ENCODE results near the gene TOX4. TPM values are rescaled to one million over a fixed set of nuclear protein-coding genes. Genes with fewer than 3 reads are reported as not detected.
"Not testable (repeated sequence)": the region's sequence is repeated elsewhere in the genome, so short reads cannot be mapped to it uniquely, and the experiment has no call there.

TOX4 gene
- total RNA-seq, 2 donors from 2014 or later: 60.0 to 61.5 TPM

DNA sequence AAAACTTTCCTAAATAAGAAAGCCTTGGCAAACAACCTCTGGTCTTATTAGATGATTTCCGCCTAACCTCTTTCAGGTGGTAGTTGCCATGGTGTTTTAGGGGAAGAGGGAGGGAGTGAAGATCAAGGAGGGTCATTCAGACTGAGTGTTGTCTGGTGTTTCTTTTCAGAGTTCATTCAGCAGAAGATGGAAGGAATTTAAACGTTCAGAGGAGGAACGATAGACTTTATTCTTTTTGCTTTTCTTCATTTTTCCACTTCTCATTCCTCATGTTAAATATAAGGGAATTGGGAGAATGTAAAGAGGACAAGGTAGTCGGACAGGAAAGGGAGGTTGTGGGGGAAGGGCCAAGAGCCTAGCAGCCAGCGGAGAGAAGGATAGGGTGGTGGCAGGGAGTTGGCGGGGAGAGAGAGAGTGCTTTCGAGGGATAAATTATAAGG, 66.5 kb downstream of the TOX4 start:
- DNase-seq: peak; percentile 76
- Mint-ChIP-seq H3K36me3 (ENCODE audit: low read depth) (peaks cover 4% of the 10 kb centered on the region), H3K27me3 (ENCODE audit: insufficient read depth) (no peaks in the 10 kb centered on the region), H3K4me1 (peaks cover 26% of the 10 kb centered on the region), H3K27ac (peak overlapping the region; percentile 53), H3K4me3 (peak overlapping the region; percentile 17), H3K9me3 (peaks cover 16% of the 10 kb centered on the region)
- no peak overlapping the region for H3K9ac ChIP-seq (ENCODE audit: extremely low read depth, low read length, poor library complexity, severe bottlenecking)
- WGBS, 2 experiments (ENCODE audit: insufficient coverage in 1 of 2, insufficient read length in 1 of 2): 28 to 31% methylated on average over 2 to 5 of the region's 7 CpGs
- H3K9me3 ChIP-seq (ENCODE audit: control insufficient read depth, low read length): no peaks in the 10 kb centered on the region
- H3K36me3 ChIP-seq (ENCODE audit: control insufficient read depth, insufficient read depth, low read length): no peaks in the 10 kb centered on the region
- peak overlapping the region; percentile 46 for H3K4me3 ChIP-seq (ENCODE audit: low read length)
- peak overlapping the region; percentile 78 for H3K27ac ChIP-seq (ENCODE audit: low read depth, low read length)
- no peaks in the 10 kb centered on the region for H3K27me3 ChIP-seq (ENCODE audit: control insufficient read depth, insufficient read depth, low read length, poor library complexity, severe bottlenecking)
- TF ChIP-seq, protein P1, sequence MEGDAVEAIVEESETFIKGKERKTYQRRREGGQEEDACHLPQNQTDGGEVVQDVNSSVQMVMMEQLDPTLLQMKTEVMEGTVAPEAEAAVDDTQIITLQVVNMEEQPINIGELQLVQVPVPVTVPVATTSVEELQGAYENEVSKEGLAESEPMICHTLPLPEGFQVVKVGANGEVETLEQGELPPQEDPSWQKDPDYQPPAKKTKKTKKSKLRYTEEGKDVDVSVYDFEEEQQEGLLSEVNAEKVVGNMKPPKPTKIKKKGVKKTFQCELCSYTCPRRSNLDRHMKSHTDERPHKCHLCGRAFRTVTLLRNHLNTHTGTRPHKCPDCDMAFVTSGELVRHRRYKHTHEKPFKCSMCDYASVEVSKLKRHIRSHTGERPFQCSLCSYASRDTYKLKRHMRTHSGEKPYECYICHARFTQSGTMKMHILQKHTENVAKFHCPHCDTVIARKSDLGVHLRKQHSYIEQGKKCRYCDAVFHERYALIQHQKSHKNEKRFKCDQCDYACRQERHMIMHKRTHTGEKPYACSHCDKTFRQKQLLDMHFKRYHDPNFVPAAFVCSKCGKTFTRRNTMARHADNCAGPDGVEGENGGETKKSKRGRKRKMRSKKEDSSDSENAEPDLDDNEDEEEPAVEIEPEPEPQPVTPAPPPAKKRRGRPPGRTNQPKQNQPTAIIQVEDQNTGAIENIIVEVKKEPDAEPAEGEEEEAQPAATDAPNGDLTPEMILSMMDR (conservative IDR thresholded peaks at IDR 0.05): no peak
- H3K4me1 ChIP-seq (ENCODE audit: control insufficient read depth, insufficient read depth, low read length): peaks cover 8% of the 10 kb centered on the region

DNA sequence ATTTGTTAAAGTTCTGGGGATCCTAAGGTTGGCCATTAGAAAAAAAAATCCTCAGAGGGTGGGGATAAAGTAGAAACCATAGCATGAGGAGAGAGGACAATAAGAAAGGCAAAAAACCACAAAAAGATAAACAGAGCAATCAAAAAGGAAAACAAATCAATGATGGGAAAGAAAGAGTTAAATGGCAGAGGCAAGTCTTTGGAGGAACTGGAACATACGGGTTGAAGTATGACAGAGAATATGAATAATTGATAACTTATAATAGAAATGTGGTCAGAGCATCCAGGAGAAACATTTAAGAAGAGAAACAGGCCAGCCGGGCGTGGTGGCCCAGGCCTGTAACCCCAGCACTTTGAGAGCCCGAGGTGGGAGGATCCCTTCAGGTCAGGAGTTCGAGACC, 67.0 kb downstream of the TOX4 start:
- no peaks in the 10 kb centered on the region for H3K27me3 Mint-ChIP-seq (ENCODE audit: insufficient read depth)
- H3K27me3 ChIP-seq (ENCODE audit: control insufficient read depth, insufficient read depth, low read length, poor library complexity, severe bottlenecking): no peaks in the 10 kb centered on the region
- H3K9me3 ChIP-seq (ENCODE audit: control insufficient read depth, low read length): no peaks in the 10 kb centered on the region
- no peaks in the 10 kb centered on the region for H3K36me3 ChIP-seq (ENCODE audit: control insufficient read depth, insufficient read depth, low read length)
- WGBS, 2 experiments (ENCODE audit: insufficient coverage in 1 of 2, insufficient read length in 1 of 2): 40 to 69% methylated on average over 1 to 4 of the region's 5 CpGs
- DNase-seq: no peak
- H3K36me3 Mint-ChIP-seq (ENCODE audit: low read depth): peaks cover 4% of the 10 kb centered on the region
- no peak overlapping the region for H3K9ac ChIP-seq (ENCODE audit: extremely low read depth, low read length, poor library complexity, severe bottlenecking)
- H3K9me3 Mint-ChIP-seq: peaks cover 16% of the 10 kb centered on the region
- peak overlapping the region; percentile 46 for H3K4me3 ChIP-seq (ENCODE audit: low read length)
- TF ChIP-seq, protein P1 (conservative IDR thresholded peaks at IDR 0.05): no peak
- H3K4me1 ChIP-seq (ENCODE audit: control insufficient read depth, insufficient read depth, low read length): peaks cover 6% of the 10 kb centered on the region
- peaks cover 21% of the 10 kb centered on the region for H3K4me1 Mint-ChIP-seq
- H3K27ac ChIP-seq (ENCODE audit: low read depth, low read length): peak overlapping the region; percentile 78
- H3K4me3 Mint-ChIP-seq: peak overlapping the region; percentile 17
- H3K27ac Mint-ChIP-seq: peak overlapping the region; percentile 53

DNA sequence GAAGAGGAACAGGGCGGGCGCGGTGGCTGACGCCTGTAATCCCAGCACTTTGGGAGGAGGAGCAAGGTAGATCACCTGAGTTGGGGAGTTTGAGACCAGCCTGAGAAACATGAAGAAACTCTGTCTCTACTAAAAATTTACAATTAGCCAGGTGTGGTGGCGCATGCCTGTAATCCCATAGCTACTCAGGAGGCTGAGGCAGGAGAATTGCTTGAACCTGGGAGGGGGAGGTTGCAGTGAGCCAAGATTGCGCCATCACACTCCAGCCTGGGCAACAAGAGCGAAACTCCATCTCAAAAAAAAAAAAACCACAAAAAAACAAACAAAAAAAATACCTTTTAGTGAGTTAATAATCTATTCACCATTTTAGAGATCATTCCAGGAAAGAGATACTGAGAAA, 67.6 kb downstream of the TOX4 start:
- not testable (repeated sequence) for H3K27ac Mint-ChIP-seq; H3K9me3 ChIP-seq (ENCODE audit: control insufficient read depth, low read length); H3K4me3 Mint-ChIP-seq; H3K9ac ChIP-seq (ENCODE audit: extremely low read depth, low read length, poor library complexity, severe bottlenecking); H3K4me3 ChIP-seq (ENCODE audit: low read length); H3K27me3 ChIP-seq (ENCODE audit: control insufficient read depth, insufficient read depth, low read length, poor library complexity, severe bottlenecking); DNase-seq; H3K4me1 ChIP-seq (ENCODE audit: control insufficient read depth, insufficient read depth, low read length); H3K36me3 Mint-ChIP-seq (ENCODE audit: low read depth); H3K27me3 Mint-ChIP-seq (ENCODE audit: insufficient read depth); H3K27ac ChIP-seq (ENCODE audit: low read depth, low read length); H3K36me3 ChIP-seq (ENCODE audit: control insufficient read depth, insufficient read depth, low read length)
- Mint-ChIP-seq H3K9me3 (peaks cover 16% of the 10 kb centered on the region), H3K4me1 (peaks cover 15% of the 10 kb centered on the region)
- 85 to 91% methylated on average over 4 to 6 of the region's 7 CpGs for WGBS, 2 experiments (ENCODE audit: insufficient coverage in 1 of 2, insufficient read length in 1 of 2)

Other genes starting within 250 kb of the TOX4 start
- 1,000 to 10,000 TPM in 1 of 2 donors, 100 to 1,000 TPM in 1; 751 to 1,003 TPM for gene HNRNPC, start 207.8 kb upstream of the TOX4 start, total RNA-seq
- gene RPGRIP1, start 197.1 kb upstream of the TOX4 start, total RNA-seq: under 1 TPM in 1 of 2 donors, not detected in 1; 0.29 TPM
- 100 to 1,000 TPM; 147 to 181 TPM for gene SUPT16H, start 93.2 kb upstream of the TOX4 start, total RNA-seq
- 100 to 1,000 TPM; 126 to 130 TPM for gene CHD8, start 21.1 kb upstream of the TOX4 start, total RNA-seq
- 10 to 100 TPM; 41.2 to 42.9 TPM for gene RAB2B, start 236 bp upstream of the TOX4 start, total RNA-seq
- gene METTL3, start 34.1 kb downstream of the TOX4 start, total RNA-seq: 10 to 100 TPM; 63.2 to 64.7 TPM
- gene SALL2, start 49.2 kb downstream of the TOX4 start, total RNA-seq: 100 to 1,000 TPM in 1 of 2 donors, 10 to 100 TPM in 1; 78.6 to 120 TPM
- gene OR10G3, start 102.9 kb downstream of the TOX4 start, total RNA-seq: not detected
- not detected for gene OR10G2, start 157.7 kb downstream of the TOX4 start, total RNA-seq
- not detected for gene OR4E2, start 176.6 kb downstream of the TOX4 start, total RNA-seq
- gene OR4E1, start 196.6 kb downstream of the TOX4 start, total RNA-seq: not detected

Measured in endodermal cell (in vitro differentiated cells).